Type B pancreatic cell (in vitro differentiated cells): Measurements from ENCODE around the gene FAM20C. TPM values are rescaled to one million over a fixed set of nuclear protein-coding genes. Genes with fewer than 3 reads are reported as not detected.

Experiments used
- total RNA-seq: library from RNA; stranded (reverse); gene quantifications from 2 replicates; pipeline ENCODE4 v1.2.1, GENCODE V29; 2021; ENCODE audit warnings: low replicate concordance

The FAM20C gene
- total RNA-seq, 1 donor from 2014 or later: 18.1 TPM

Other genes starting within 250 kb of the FAM20C start
- gene FOXL3, start 97.6 kb downstream of the FAM20C start, total RNA-seq: not detected in 2 replicates